Keratinocyte (primary cell): ENCODE data around the gene CCSER1. TPM values are rescaled to one million over a fixed set of nuclear protein-coding genes. Genes with fewer than 3 reads are reported as not detected.
A peak's percentile ranks its signal among the peaks of the same experiment; 100 is the strongest.

Experiments used
- DNase-seq: peaks from one replicate; pipeline ENCODE4 v3.0.0-alpha.2; 2011; ENCODE audit warnings: low read depth, missing footprints, low spot score
- FAIRE-seq: peaks from 2 replicates; lab custom pipeline; 2011; peaks lifted over from hg19 to GRCh38; lab: Jason Lieb, UNC
- H2AFZ ChIP-seq: 2 replicates; pipeline ENCODE4 v1.6.0; 2012; ENCODE audit warnings: low read length, control low read depth, inconsistent platforms; ENCODE audit not compliant: control insufficient read depth
- H3K27ac ChIP-seq: 2 replicates; pipeline ENCODE4 v1.5.1; 2011; ENCODE audit warnings: low read length; ENCODE audit not compliant: control insufficient read depth, insufficient read depth
- H3K27me3 ChIP-seq: 3 replicates; pipeline ENCODE4 v1.6.0; 2011; ENCODE audit warnings: low read length; ENCODE audit not compliant: control insufficient read depth, insufficient read depth; ENCODE audit errors: extremely low read depth
- H3K36me3 ChIP-seq, 2 experiments: 2 replicates in 1 of 2; 3 replicates in 1 of 2; pipeline ENCODE4 v1.5.1; 2011; ENCODE audit warnings: low read length in 2 of 2, mild to moderate bottlenecking in 1 of 2; ENCODE audit not compliant: control insufficient read depth in 2 of 2, insufficient read depth in 2 of 2; ENCODE audit errors: extremely low read depth in 1 of 2
- H3K4me1 ChIP-seq: 3 replicates; pipeline ENCODE4 v1.5.1; 2011; ENCODE audit warnings: low read length; ENCODE audit not compliant: control insufficient read depth, insufficient read depth; ENCODE audit errors: extremely low read depth
- H3K4me2 ChIP-seq: 3 replicates; pipeline ENCODE4 v1.6.0; 2011; ENCODE audit warnings: low read depth, low read length; ENCODE audit not compliant: control insufficient read depth, insufficient read depth; ENCODE audit errors: extremely low read depth
- H3K4me3 ChIP-seq, 3 experiments: fragments of 200-600 bp in 1 of 3; sonication (generic) in 1 of 3; 2 replicates in 2 of 3; 3 replicates in 1 of 3; pipeline ENCODE4 v1.5.1; 2011 to 2016; ENCODE audit warnings: low read length in 3 of 3, mild to moderate bottlenecking in 3 of 3, control low read depth in 2 of 3, inconsistent platforms in 1 of 3, low read depth in 1 of 3, mixed read lengths in 1 of 3, mixed run types in 1 of 3, moderate library complexity in 1 of 3; ENCODE audit not compliant: control insufficient read depth in 2 of 3, insufficient read depth in 2 of 3; ENCODE audit errors: extremely low read depth in 1 of 3
- H3K79me2 ChIP-seq: 2 replicates; pipeline ENCODE4 v1.6.0; 2012; ENCODE audit warnings: low read length; ENCODE audit not compliant: control insufficient read depth, insufficient read depth
- H3K9ac ChIP-seq: 3 replicates; pipeline ENCODE4 v1.6.0; 2011; ENCODE audit warnings: low read length; ENCODE audit not compliant: control insufficient read depth, insufficient read depth; ENCODE audit errors: extremely low read depth
- H3K9me1 ChIP-seq: 3 replicates; pipeline ENCODE4 v1.6.0; 2011; ENCODE audit warnings: low read length; ENCODE audit not compliant: control insufficient read depth, insufficient read depth; ENCODE audit errors: extremely low read depth
- H3K9me3 ChIP-seq: 2 replicates; pipeline ENCODE4 v1.5.1; 2012; ENCODE audit warnings: low read depth, low read length; ENCODE audit not compliant: control insufficient read depth
- H4K20me1 ChIP-seq: 3 replicates; pipeline ENCODE4 v1.6.0; 2011; ENCODE audit warnings: low read length; ENCODE audit not compliant: control insufficient read depth, insufficient read depth; ENCODE audit errors: extremely low read depth
- EZH2 ChIP-seq: IDR thresholded peaks from one replicate; pipeline ENCODE4 v1.6.1; 2012; ENCODE audit warnings: inconsistent platforms, mild to moderate bottlenecking, low read length, moderate library complexity
- dilution Hi-C: fragments of 300-500 bp; cut with MboI; formaldehyde crosslinking; loops from one replicate; pipeline ENCODE4 v1.7.0; 2020; ENCODE audit warnings: low sequenced_read_pairs; ENCODE audit not compliant: extremely low pct_ligation_motif_present
- polyA plus RNA-seq, 5 experiments: library from polyadenylated mRNA; depleted of rRNA in 3 of 5; stranded (reverse) in 3 of 5; stranded (forward) in 1 of 5; unstranded in 1 of 5; fragments of >200 nt; gene quantifications; 1 replicate in 1 of 5; 2 replicates in 3 of 5; 3 replicates in 1 of 5; pipeline versions ENCODE4 v1.2.1 to v1.2.3, GENCODE V29; 2011 to 2012; ENCODE audit warnings: missing spikeins in 2 of 5, low read depth in 1 of 5, low replicate concordance in 1 of 5
- TF ChIP-seq, protein P1 (sequence below), 3 experiments: IDR thresholded peaks in 1 of 3; conservative IDR thresholded peaks in 1 of 3; optimal IDR thresholded peaks in 1 of 3; 2 replicates in 2 of 3; 3 replicates in 1 of 3; pipeline versions ENCODE3 to v1.5.1; 2011; ENCODE audit warnings: low read length in 3 of 3, mild to moderate bottlenecking in 3 of 3, moderate library complexity in 2 of 3, control low read depth in 1 of 3, inconsistent platforms in 1 of 3; ENCODE audit not compliant: insufficient read depth in 2 of 3; ENCODE audit errors: extremely low read depth in 1 of 3

The CCSER1 gene
- polyA plus RNA-seq, 1 donor (not counting 4 experiments of a cell fraction or from before 2014, with no cell fraction given) = 1.2 TPM

DNA sequence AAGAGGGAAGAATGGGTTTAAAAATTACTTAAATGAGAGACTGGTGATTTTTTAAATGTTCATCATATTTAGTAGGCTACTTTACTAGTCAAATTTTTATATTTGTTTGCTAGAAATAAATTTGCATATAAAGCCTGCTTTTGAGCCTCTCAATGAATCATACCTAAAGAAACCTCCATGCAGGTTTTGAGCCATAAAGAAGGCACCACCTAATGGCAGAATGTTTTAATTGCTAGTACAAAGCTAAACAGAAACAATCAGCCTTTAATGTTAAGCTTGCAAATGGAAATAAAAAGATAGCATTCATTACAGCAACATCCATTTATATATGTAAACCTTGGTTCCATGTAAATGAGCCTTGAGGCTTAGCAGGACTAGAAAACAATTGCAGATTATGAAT lies 989.7 kb downstream of the CCSER1 start:
- H3K27ac ChIP-seq = no peak overlapping the region
- no peaks in the 10 kb centered on the region for H3K27me3 ChIP-seq
- H2AFZ ChIP-seq = no peak overlapping the region
- H3K36me3 ChIP-seq = no peaks in the 10 kb centered on the region
- FAIRE-seq (no peak), DNase-seq (no peak)
- no peak overlapping the region for H3K4me3 ChIP-seq
- no peak overlapping the region for H3K4me2 ChIP-seq
- H4K20me1 ChIP-seq = no peaks in the 10 kb centered on the region
- no peaks in the 10 kb centered on the region for H3K79me2 ChIP-seq
- no peaks in the 10 kb centered on the region for H3K9me3 ChIP-seq
- no peaks in the 10 kb centered on the region for H3K4me1 ChIP-seq
- TF ChIP-seq, protein P1, sequence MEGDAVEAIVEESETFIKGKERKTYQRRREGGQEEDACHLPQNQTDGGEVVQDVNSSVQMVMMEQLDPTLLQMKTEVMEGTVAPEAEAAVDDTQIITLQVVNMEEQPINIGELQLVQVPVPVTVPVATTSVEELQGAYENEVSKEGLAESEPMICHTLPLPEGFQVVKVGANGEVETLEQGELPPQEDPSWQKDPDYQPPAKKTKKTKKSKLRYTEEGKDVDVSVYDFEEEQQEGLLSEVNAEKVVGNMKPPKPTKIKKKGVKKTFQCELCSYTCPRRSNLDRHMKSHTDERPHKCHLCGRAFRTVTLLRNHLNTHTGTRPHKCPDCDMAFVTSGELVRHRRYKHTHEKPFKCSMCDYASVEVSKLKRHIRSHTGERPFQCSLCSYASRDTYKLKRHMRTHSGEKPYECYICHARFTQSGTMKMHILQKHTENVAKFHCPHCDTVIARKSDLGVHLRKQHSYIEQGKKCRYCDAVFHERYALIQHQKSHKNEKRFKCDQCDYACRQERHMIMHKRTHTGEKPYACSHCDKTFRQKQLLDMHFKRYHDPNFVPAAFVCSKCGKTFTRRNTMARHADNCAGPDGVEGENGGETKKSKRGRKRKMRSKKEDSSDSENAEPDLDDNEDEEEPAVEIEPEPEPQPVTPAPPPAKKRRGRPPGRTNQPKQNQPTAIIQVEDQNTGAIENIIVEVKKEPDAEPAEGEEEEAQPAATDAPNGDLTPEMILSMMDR (optimal IDR thresholded peaks at IDR 0.05 in 1 of 3, IDR thresholded peaks at IDR 0.05 in 1 of 3, conservative IDR thresholded peaks at IDR 0.05 in 1 of 3; ENCODE audit: extremely low read depth in 1 of 3, insufficient read depth in 2 of 3, low read length in 3 of 3) = peak in 2 of 3 experiments; percentile 32 to 35
- TF ChIP-seq EZH2 = no peak
- no peaks in the 10 kb centered on the region for H3K9me1 ChIP-seq
- dilution Hi-C loops = no loop called here
- H3K9ac ChIP-seq = no peak overlapping the region

DNA sequence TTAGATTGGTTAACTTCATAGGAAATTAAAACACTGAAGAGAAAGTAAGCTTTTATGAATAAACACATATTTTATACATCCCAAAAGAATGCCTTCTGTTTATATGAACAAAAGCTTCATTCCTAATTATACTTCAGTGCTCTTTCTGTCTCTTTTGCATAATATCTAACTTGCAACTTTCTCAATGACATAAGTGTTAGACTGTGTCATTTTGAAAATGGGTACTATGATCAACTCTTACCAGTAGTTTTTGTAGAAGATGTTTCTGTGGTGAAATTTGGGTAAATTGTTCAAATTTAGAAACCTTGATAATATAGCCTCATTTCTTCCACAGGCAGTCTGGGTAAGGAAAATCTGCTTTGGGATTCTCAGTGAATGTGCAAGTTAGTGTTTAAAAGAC lies 991.4 kb downstream of the CCSER1 start:
- TF ChIP-seq, protein P1 (optimal IDR thresholded peaks at IDR 0.05 in 1 of 3, IDR thresholded peaks at IDR 0.05 in 1 of 3, conservative IDR thresholded peaks at IDR 0.05 in 1 of 3; ENCODE audit: extremely low read depth in 1 of 3, insufficient read depth in 2 of 3, low read length in 3 of 3) = no peak
- no peak for TF ChIP-seq EZH2
- H3K4me3 ChIP-seq = no peak overlapping the region
- no peak overlapping the region for H2AFZ ChIP-seq
- dilution Hi-C loops = no loop called here
- H3K36me3 ChIP-seq = no peaks in the 10 kb centered on the region
- no peaks in the 10 kb centered on the region for H3K4me1 ChIP-seq
- H3K4me2 ChIP-seq = no peak overlapping the region
- H3K27me3 ChIP-seq = no peaks in the 10 kb centered on the region
- H3K9me1 ChIP-seq = no peaks in the 10 kb centered on the region
- no peaks in the 10 kb centered on the region for H4K20me1 ChIP-seq
- no peaks in the 10 kb centered on the region for H3K9me3 ChIP-seq
- no peak overlapping the region for H3K27ac ChIP-seq
- H3K9ac ChIP-seq = no peak overlapping the region
- FAIRE-seq = no peak
- H3K79me2 ChIP-seq = no peaks in the 10 kb centered on the region
- no peak for DNase-seq
